Coronary artery (tissue), 2 donors: ENCODE measurements around the gene PPM1F.

ENCODE experiments used
- DNase-seq: peaks from one replicate; pipeline ENCODE4 v3.0.0-alpha.2; 2017; ENCODE audit warnings: low spot score
- H3K27ac ChIP-seq, 2 donors: fragments of 200-600 bp; sonication (generic); one replicate each; pipeline ENCODE4 v1.5.1; 2016 to 2019
- H3K4me3 ChIP-seq: fragments of 200-600 bp; sonication (generic); 2 replicates; pipeline ENCODE4 v1.5.1; 2016; ENCODE audit warnings: mild to moderate bottlenecking, moderate library complexity
- CTCF ChIP-seq: fragments of 200-600 bp; sonication (generic); IDR thresholded peaks from one replicate; pipeline ENCODE4 v1.5.1; 2019; ENCODE audit warnings: antibody characterized with exemption

The PPM1F gene

GRCh38 chr22:21964918-21965484 lies 12.4 kb upstream of the PPM1F start:
- H3K27ac ChIP-seq, result no peak overlapping the region
- TF ChIP-seq CTCF, result no peak
- H3K4me3 ChIP-seq, result no peak overlapping the region
- no peak for DNase-seq

GRCh38 chr22:21964234-21964633 lies 11.6 kb upstream of the PPM1F start:
- DNase-seq, result no peak
- no peak for TF ChIP-seq CTCF

GRCh38 chr22:21963790-21964211 lies 11.2 kb upstream of the PPM1F start:
- peak; percentile 68 for DNase-seq
- Histone ChIP-seq H3K27ac (no peak overlapping the region), H3K4me3 (no peak overlapping the region)
- no peak for TF ChIP-seq CTCF

More at GRCh38 chr22:21964234-21964633, 11.6 kb upstream of the PPM1F start:
- no peak overlapping the region for H3K4me3 ChIP-seq
- H3K27ac ChIP-seq, result no peak overlapping the region

GRCh38 chr22:21963286-21963685 lies 10.6 kb upstream of the PPM1F start:
- no peak overlapping the region for H3K27ac ChIP-seq
- DNase-seq, result no peak
- no peak overlapping the region for H3K4me3 ChIP-seq
- TF ChIP-seq CTCF, result no peak

GRCh38 chr22:21962655-21962949 lies 10.0 kb upstream of the PPM1F start:
- no peak for DNase-seq
- TF ChIP-seq CTCF, result no peak
- H3K27ac ChIP-seq, result no peak overlapping the region
- H3K4me3 ChIP-seq, result no peak overlapping the region

GRCh38 chr22:21961886-21962654 lies 9.4 kb upstream of the PPM1F start:
- Histone ChIP-seq H3K27ac (no peak overlapping the region), H3K4me3 (no peak overlapping the region)
- no peak for TF ChIP-seq CTCF
- DNase-seq, result no peak

GRCh38 chr22:21961127-21961867 lies 8.6 kb upstream of the PPM1F start:
- no peak for DNase-seq
- Histone ChIP-seq H3K4me3 (no peak overlapping the region), H3K27ac (no peak overlapping the region)
- TF ChIP-seq CTCF, result no peak
